Fibroblast of pulmonary artery (primary cell): ENCODE data around the gene CR1L.
"Not testable (repeated sequence)": the region's sequence is repeated elsewhere in the genome, so short reads cannot be mapped to it uniquely, and the experiment has no call there.

Experiments used
- DNase-seq: peaks from one replicate; pipeline ENCODE4 v3.0.0-alpha.2; 2010; ENCODE audit warnings: low read depth
- H3K4me3 ChIP-seq: replicated peaks from 2 replicates; pipeline ENCODE4 v1.5.1; 2011; ENCODE audit warnings: low read depth, mild to moderate bottlenecking, control low read depth, low read length, moderate library complexity
- CTCF ChIP-seq: IDR thresholded peaks from 2 replicates; pipeline ENCODE4 v1.5.1; 2011; ENCODE audit warnings: mild to moderate bottlenecking, control low read depth, low read length, inconsistent platforms; ENCODE audit errors: missing control alignments

The CR1L gene

GRCh38 chr1:207620543-207620893 lies 24.4 kb upstream of the CR1L start:
- TF ChIP-seq CTCF: no peak
- DNase-seq: no peak
- H3K4me3 ChIP-seq: no peak overlapping the region

GRCh38 chr1:207625504-207626071 lies 19.3 kb upstream of the CR1L start:
- H3K4me3 ChIP-seq, DNase-seq: not testable (repeated sequence)

GRCh38 chr1:207626972-207627337 lies 18.0 kb upstream of the CR1L start:
- DNase-seq: no peak
- TF ChIP-seq CTCF: no peak
- no peak overlapping the region for H3K4me3 ChIP-seq

- no peak for DNase-seq
- H3K4me3 ChIP-seq: no peak overlapping the region
- no peak for TF ChIP-seq CTCF
Observed at GRCh38 chr1:207627496-207627895, 17.4 kb upstream of the CR1L start.

GRCh38 chr1:207628776-207629175 lies 16.2 kb upstream of the CR1L start:
- no peak overlapping the region for H3K4me3 ChIP-seq
- TF ChIP-seq CTCF: no peak
- peak; percentile 4 for DNase-seq

GRCh38 chr1:207631137-207631536 lies 13.8 kb upstream of the CR1L start:
- no peak for TF ChIP-seq CTCF
- DNase-seq: no peak
- H3K4me3 ChIP-seq: no peak overlapping the region

- DNase-seq: no peak
- no peak overlapping the region for H3K4me3 ChIP-seq
- no peak for TF ChIP-seq CTCF
Observed at GRCh38 chr1:207633226-207633625, 11.7 kb upstream of the CR1L start.

- DNase-seq, H3K4me3 ChIP-seq: not testable (repeated sequence)
Observed at GRCh38 chr1:207633699-207634289, 11.1 kb upstream of the CR1L start.

GRCh38 chr1:207634293-207634692 lies 10.6 kb upstream of the CR1L start:
- DNase-seq: not testable (repeated sequence)

GRCh38 chr1:207635569-207636186 lies 9.3 kb upstream of the CR1L start:
- DNase-seq, H3K4me3 ChIP-seq: not testable (repeated sequence)

More at GRCh38 chr1:207634293-207634692, 10.6 kb upstream of the CR1L start:
- not testable (repeated sequence) for H3K4me3 ChIP-seq

GRCh38 chr1:207638487-207639145 lies 6.3 kb upstream of the CR1L start:
- DNase-seq: not testable (repeated sequence)

More at GRCh38 chr1:207638487-207639145, 6.3 kb upstream of the CR1L start:
- not testable (repeated sequence) for H3K4me3 ChIP-seq
